Esophagus muscularis mucosa (tissue), 4 donors: ENCODE data around the gene RARB. TPM values are rescaled to one million over a fixed set of nuclear protein-coding genes. Genes with fewer than 3 reads are reported as not detected.

Experiments
- DNase-seq: peaks from one replicate; pipeline ENCODE4 v3.0.0-alpha.2; 2017; ENCODE audit errors: extremely low spot score
- H3K27ac ChIP-seq, 4 donors: fragments of 200-600 bp; sonication (generic); replicated peaks in 1 of 4; 1 replicate in 3 of 4; 2 replicates in 1 of 4; pipeline ENCODE4 v1.5.1; 2016 to 2019; ENCODE audit warnings: mild to moderate bottlenecking in 1 of 4
- H3K27me3 ChIP-seq, 4 donors: fragments of 200-600 bp; sonication (generic); one replicate each; pipeline versions ENCODE4 v1.5.1 to v1.6.0; 2016 to 2019
- H3K36me3 ChIP-seq, 4 donors: fragments of 200-600 bp; sonication (generic); one replicate each; pipeline ENCODE4 v1.5.1; 2016 to 2019
- H3K4me1 ChIP-seq, 4 donors: fragments of 200-600 bp; sonication (generic); one replicate each; pipeline ENCODE4 v1.5.1; 2016 to 2019
- H3K4me3 ChIP-seq, 4 donors: fragments of 200-600 bp; sonication (generic); 1 replicate in 2 of 4; 2 replicates in 2 of 4; pipeline ENCODE4 v1.5.1; 2016 to 2019; ENCODE audit warnings: mild to moderate bottlenecking in 4 of 4, moderate library complexity in 1 of 4
- H3K9me3 ChIP-seq, 4 donors: fragments of 200-600 bp; sonication (generic); 1 replicate in 3 of 4; 2 replicates in 1 of 4; pipeline ENCODE4 v1.5.1; 2016 to 2019
- EP300 ChIP-seq: sonication (generic); formaldehyde crosslinking; IDR thresholded peaks from one replicate; pipeline ENCODE4 v1.6.1; 2017; ENCODE audit warnings: antibody characterized with exemption
- POLR2A ChIP-seq: fragments of 450-650 bp; IDR thresholded peaks from one replicate; pipeline ENCODE4 v1.6.1; 2017; ENCODE audit warnings: antibody characterized with exemption, moderate library complexity, mild to moderate bottlenecking, low read depth
- POLR2AphosphoS5 ChIP-seq, 2 donors: sonication (generic); formaldehyde crosslinking; IDR thresholded peaks; one replicate each; pipeline ENCODE4 v1.6.1; 2017; ENCODE audit warnings: antibody characterized with exemption in 2 of 2
- WGBS: methylation state at CpG from one replicate; pipeline ENCODE4 v1.1.5; 2018; 5-methylcytosine and 5-hydroxymethylcytosine counted together
- intact Hi-C: fragments of 100-400 bp; cut with DNase I; formaldehyde crosslinking; loops from one replicate; pipeline ENCODE4 v1.15.1; 2023
- total RNA-seq, 4 donors: library from RNA; depleted of rRNA; stranded (reverse); fragments of >200 nt; gene quantifications; one replicate each; pipeline versions ENCODE4 v1.1.0 to v1.2.1, GENCODE V29; 2016
- TF ChIP-seq, protein P1 (sequence below), 3 experiments: fragments of 200-600 bp in 2 of 3; fragments of 450-650 bp in 1 of 3; sonication (generic) in 2 of 3; IDR thresholded peaks; one replicate each; pipeline ENCODE4 v1.5.1; 2017 to 2019; ENCODE audit warnings: antibody characterized with exemption in 3 of 3, mild to moderate bottlenecking in 2 of 3, moderate library complexity in 1 of 3

The RARB gene
- total RNA-seq, 4 donors from 2014 or later: 29.2 to 51.9 (median 40.9) TPM

DNA sequence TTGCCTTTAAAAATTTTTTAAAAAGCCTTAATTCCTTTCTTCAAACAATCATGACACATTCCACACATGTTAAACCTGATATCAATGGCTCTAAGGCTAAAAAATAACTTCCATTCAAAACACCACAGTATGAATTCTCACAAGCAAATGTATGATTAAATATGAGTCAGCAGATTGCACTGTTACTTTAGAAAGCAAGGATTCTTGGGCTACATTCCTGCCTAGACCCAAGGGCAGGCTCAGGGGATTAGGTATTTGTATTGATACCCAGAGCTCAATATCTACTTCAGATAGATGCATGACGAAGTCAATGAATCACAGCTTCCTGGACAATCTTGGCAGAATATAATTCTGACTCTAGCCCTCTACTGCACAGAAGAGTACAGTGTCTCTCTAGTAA is 65.7 kb downstream of the RARB start:
- Histone ChIP-seq H3K36me3 (no peaks in the 10 kb centered on the region), H3K27ac (peak overlapping the region in 3 of 4 donors; percentile 70 to 78 (median 72)), H3K9me3 (peaks cover 8 to 27% (median 23%) of the 10 kb centered on the region in 4 donors), H3K27me3 (no peaks in the 10 kb centered on the region), H3K4me3 (no peak overlapping the region), H3K4me1 (peaks cover 6 to 53% (median 48%) of the 10 kb centered on the region in 4 donors)
- 100% methylated on average over 1 of the region's 1 CpG for WGBS
- intact Hi-C loops: no loop called here
- TF ChIP-seq, protein P1, sequence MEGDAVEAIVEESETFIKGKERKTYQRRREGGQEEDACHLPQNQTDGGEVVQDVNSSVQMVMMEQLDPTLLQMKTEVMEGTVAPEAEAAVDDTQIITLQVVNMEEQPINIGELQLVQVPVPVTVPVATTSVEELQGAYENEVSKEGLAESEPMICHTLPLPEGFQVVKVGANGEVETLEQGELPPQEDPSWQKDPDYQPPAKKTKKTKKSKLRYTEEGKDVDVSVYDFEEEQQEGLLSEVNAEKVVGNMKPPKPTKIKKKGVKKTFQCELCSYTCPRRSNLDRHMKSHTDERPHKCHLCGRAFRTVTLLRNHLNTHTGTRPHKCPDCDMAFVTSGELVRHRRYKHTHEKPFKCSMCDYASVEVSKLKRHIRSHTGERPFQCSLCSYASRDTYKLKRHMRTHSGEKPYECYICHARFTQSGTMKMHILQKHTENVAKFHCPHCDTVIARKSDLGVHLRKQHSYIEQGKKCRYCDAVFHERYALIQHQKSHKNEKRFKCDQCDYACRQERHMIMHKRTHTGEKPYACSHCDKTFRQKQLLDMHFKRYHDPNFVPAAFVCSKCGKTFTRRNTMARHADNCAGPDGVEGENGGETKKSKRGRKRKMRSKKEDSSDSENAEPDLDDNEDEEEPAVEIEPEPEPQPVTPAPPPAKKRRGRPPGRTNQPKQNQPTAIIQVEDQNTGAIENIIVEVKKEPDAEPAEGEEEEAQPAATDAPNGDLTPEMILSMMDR (IDR thresholded peaks at IDR 0.05): no peak
- TF ChIP-seq EP300: no peak
- TF ChIP-seq POLR2AphosphoS5 (IDR thresholded peaks at IDR 0.05): no peak
- no peak for TF ChIP-seq POLR2A
- DNase-seq: no peak

DNA sequence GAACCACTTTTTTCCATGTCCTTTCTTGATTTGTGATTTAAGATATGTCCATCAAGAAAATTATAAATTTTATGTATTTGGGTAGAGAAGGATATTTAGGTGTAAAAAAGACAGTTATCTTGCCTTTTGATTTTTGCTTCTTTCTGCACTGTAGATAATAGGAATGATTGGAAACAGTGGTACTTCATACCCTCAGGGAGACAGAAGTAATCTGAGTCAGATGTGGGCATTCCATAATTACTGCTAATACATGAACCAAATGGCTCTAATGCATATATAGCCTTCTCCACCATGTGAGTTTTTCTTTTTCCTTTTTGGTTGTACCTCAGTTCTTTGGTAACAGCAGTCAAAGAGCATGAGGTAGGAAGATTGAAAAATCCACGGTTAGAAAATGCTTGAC is 67.2 kb downstream of the RARB start:
- Histone ChIP-seq H3K4me3 (no peak overlapping the region), H3K4me1 (peaks cover 4 to 53% (median 41%) of the 10 kb centered on the region in 4 donors), H3K9me3 (peaks cover 8 to 27% (median 23%) of the 10 kb centered on the region in 4 donors), H3K27ac (peak overlapping the region in 1 of 4 donors; percentile 72), H3K36me3 (no peaks in the 10 kb centered on the region), H3K27me3 (no peaks in the 10 kb centered on the region)
- no peak for DNase-seq
- intact Hi-C loops: no loop called here
- WGBS: 78% methylated on average over 1 of the region's 1 CpG
- TF ChIP-seq POLR2AphosphoS5 (IDR thresholded peaks at IDR 0.05) (no peak), EP300 (no peak), POLR2A (no peak)
- TF ChIP-seq, protein P1 (IDR thresholded peaks at IDR 0.05): no peak

DNA sequence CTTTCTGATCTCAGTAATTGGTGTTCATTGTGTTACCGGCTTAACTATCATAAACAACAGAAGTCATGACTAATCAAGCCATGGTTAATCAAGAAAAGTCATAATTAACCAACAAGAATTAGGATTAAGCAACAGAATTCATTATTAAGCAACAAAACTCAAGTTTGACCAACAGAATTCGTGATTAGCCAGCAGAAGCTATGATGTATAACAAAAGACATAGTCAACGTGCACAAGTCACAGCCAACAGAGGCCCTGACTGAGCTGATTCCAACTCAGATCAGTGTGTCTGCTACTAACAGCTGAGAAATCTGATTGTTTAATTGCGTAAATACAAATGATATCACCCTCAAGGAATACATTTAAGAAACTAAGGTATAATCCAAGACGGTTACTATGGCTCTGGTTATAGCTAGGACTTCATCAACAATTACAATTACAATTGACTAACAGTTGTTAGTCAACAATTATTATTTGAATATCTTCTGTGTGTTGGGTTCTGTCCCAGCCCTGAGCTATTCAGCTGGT is 67.7 kb downstream of the RARB start:
- 91% methylated on average over 5 of the region's 5 CpGs for WGBS
- intact Hi-C loops: no loop called here

DNA sequence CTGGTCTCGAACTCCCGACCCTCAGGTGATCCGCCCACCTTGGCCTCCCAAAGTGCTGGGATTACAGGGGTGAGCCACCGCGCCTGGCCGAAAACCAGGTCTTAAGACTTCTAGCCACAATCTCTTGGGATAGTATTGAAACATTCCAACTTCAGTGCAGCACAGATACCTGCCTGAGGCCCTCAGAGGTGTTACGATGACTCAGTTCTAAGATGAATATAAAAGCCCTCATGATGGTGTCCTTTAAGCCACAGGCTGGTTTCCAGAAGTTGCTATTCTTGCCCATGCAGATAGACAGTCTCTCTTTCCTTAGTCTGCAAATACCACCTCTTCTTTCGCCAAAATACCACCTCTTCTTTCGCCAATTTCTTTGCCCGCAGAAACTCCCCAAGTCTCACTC is 69.0 kb downstream of the RARB start:
- DNase-seq: no peak
- peaks cover 0 to 11% (median 5%) of the 10 kb centered on the region in 4 donors for H3K36me3 ChIP-seq
- TF ChIP-seq POLR2A: no peak
- TF ChIP-seq, protein P1 (IDR thresholded peaks at IDR 0.05): no peak
- no peak for TF ChIP-seq POLR2AphosphoS5 (IDR thresholded peaks at IDR 0.05)
- H3K4me1 ChIP-seq: peaks cover 4 to 52% (median 29%) of the 10 kb centered on the region in 4 donors
- intact Hi-C loops: no loop called here
- peak overlapping the region in 2 of 4 donors; percentile 66 to 67 for H3K27ac ChIP-seq
- H3K27me3 ChIP-seq: no peaks in the 10 kb centered on the region
- no peak overlapping the region for H3K4me3 ChIP-seq
- peaks cover 8 to 27% (median 23%) of the 10 kb centered on the region in 4 donors for H3K9me3 ChIP-seq
- 96% methylated on average over 10 of the region's 10 CpGs for WGBS

More for the DNA sequence above, 67.7 kb downstream of the RARB start:
- TF ChIP-seq, protein P1 (IDR thresholded peaks at IDR 0.05): no peak
- TF ChIP-seq POLR2AphosphoS5 (IDR thresholded peaks at IDR 0.05): no peak
- no peak for TF ChIP-seq EP300
- no peak for TF ChIP-seq POLR2A
- no peak for DNase-seq
- peak overlapping the region in 3 of 4 donors; percentile 16 to 72 (median 24) for H3K27ac ChIP-seq
- H3K9me3 ChIP-seq: peaks cover 8 to 27% (median 23%) of the 10 kb centered on the region in 4 donors
- H3K4me1 ChIP-seq: peaks cover 4 to 53% (median 40%) of the 10 kb centered on the region in 4 donors
- H3K27me3 ChIP-seq: no peaks in the 10 kb centered on the region
- no peaks in the 10 kb centered on the region for H3K36me3 ChIP-seq
- H3K4me3 ChIP-seq: no peak overlapping the region
